HG03432 (cell line): Measurements from ENCODE around the gene SMPD1.
"Not testable (repeated sequence)": the region's sequence is repeated elsewhere in the genome, so short reads cannot be mapped to it uniquely, and the experiment has no call there.

Experiments used
- ATAC-seq: cut with Tn5 transposase; IDR thresholded peaks from one replicate; pipeline ENCODE4 v1.9.1; 2021; ENCODE audit warnings: mild to moderate bottlenecking, moderate library complexity; ENCODE audit not compliant: unreplicated experiment

The SMPD1 gene

DNA sequence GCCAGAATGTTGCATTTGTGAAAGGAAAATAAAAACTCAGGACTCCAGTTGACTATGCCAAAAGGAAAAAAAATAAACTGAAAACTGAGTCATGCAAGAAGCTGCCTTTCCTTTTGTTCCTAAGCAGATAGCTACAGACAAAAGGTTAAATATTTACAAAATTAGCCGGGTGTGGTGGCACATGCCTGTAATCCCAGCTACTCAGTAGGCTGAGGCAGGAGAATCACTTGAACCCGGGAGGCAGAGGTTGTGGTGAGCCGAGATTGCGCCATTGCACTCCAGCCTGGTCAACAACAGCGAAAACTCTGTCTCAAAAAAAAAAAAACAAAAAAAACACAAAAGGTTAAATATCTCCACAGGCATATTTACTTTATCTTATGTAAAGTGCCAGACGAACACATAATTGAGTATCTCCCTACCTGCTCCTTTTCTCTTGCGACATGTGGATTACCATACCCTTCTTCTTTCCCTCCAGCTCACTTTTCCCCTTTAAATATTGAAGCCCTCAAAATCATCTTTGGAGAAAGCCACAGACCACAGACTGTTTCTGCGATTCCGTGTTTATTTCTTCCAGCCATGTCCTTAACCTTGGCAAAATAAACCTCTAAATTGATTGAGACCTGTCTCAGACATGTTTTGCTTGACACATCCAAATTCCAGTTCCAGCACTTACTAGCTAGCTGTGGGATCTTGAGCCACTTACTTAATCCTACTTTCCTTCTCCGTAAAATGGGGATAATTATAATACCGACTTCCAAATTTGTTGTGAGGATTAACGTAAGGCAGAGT is 2.3 kb upstream of the SMPD1 start:
- no peak for ATAC-seq

GRCh38 chr11:6388748-6389147 is 1.5 kb upstream of the SMPD1 start:
- no peak for ATAC-seq

- ATAC-seq = no peak
Observed at GRCh38 chr11:6390718-6391469, 620 bp downstream of the SMPD1 start.

- ATAC-seq = no peak
Observed at GRCh38 chr11:6391537-6392134, 1.4 kb downstream of the SMPD1 start.

DNA sequence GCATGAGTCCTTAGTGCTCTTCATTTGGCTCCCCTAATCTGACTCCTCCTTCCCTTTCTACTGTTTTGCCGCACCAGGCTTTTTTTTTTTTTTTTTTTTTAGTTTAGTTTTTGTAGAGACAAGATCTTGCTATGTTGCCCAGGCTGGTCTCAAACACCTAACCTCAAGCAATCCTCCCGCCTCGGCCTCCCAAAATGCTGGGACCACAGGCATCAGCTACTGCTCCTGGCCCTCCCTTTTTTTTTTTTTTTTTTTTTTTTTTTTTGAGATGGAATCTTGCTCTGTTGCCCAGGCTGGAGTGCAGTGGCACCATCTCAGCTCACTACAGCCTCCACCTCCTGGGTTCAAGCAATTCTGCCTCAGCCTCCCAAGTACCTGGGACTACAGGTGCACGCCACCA is 2.0 kb downstream of the SMPD1 start:
- ATAC-seq = not testable (repeated sequence)

DNA sequence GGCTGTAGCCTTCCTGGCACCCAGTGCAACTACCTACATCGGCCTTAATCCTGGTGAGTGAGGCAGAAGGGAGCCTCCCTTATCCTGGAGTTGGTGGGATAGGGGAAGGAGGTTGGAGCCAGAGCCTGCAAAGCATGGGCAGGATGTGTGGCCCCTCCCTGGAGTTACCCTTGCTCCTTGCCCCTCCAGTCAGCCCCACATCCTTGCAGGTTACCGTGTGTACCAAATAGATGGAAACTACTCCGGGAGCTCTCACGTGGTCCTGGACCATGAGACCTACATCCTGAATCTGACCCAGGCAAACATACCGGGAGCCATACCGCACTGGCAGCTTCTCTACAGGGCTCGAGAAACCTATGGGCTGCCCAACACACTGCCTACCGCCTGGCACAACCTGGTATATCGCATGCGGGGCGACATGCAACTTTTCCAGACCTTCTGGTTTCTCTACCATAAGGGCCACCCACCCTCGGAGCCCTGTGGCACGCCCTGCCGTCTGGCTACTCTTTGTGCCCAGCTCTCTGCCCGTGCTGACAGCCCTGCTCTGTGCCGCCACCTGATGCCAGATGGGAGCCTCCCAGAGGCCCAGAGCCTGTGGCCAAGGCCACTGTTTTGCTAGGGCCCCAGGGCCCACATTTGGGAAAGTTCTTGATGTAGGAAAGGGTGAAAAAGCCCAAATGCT is 3.9 kb downstream of the SMPD1 start:
- ATAC-seq = no peak

GRCh38 chr11:6395470-6396060 is 5.3 kb downstream of the SMPD1 start:
- ATAC-seq = no peak

DNA sequence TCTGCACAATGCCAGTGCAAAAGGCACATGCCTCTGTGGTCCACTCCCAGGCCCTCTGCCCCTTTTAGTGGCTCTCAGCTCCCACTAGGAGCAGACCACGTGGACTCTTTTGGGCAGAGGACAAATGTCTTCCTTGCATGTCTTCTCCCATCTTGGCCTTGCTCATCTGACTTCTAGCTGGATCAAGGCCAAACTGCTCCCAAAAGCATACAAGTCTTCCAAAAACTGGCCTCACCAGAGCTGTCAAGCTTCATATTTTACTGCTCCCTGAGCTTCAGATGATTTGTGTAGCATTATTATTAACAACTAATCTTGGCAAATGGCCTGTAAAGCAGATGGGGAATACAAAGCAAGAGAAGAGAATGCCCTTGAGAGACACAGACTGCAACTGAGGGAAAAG is 6.9 kb downstream of the SMPD1 start:
- ATAC-seq = no peak

GRCh38 chr11:6397636-6398035 is 7.4 kb downstream of the SMPD1 start:
- ATAC-seq = no peak

DNA sequence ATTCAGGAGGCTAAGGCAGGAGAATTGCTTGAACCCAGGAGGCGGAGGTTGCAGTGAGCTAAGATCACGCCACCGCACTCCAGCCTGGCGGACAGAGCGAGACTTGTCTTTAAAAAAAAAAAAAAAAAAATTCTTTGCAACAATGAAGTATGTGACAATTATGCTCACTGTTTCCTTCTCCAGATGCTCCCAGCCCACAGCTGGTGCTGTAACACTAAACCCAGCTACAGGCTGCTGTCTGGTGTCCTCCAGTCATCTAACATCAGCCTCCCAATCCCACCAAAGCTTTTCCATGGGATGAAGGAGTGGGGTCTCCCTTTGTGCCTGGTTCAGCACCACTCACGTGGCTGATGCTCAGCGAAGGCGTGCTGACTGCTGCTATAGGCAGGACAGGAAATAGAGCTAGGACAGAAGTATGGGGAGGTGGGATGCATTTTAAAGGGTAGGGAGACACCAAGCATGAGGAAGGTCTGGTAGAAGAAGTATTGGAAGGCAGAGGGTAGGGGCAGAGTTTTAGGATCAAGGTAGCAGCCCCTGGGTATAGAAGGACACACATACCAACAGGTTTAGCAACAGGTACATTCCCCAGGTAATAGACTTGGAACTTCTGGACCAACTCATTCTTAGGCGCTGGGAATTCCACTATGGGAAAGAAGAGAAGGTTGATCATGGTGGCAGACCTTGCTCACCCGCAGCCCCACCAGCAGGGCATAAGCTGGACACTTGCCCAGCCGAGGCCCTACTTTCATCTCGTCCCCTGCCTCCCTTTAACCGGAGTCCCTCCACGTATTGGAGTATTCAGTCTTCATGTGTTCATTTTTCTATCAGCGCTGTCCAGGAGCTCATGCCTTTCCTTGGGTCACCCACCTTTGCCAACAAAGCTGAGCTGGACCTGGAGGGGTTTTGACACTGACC is 10.4 kb downstream of the SMPD1 start:
- no peak for ATAC-seq

- ATAC-seq = no peak
Observed at GRCh38 chr11:6401464-6401863, 11.2 kb downstream of the SMPD1 start.

DNA sequence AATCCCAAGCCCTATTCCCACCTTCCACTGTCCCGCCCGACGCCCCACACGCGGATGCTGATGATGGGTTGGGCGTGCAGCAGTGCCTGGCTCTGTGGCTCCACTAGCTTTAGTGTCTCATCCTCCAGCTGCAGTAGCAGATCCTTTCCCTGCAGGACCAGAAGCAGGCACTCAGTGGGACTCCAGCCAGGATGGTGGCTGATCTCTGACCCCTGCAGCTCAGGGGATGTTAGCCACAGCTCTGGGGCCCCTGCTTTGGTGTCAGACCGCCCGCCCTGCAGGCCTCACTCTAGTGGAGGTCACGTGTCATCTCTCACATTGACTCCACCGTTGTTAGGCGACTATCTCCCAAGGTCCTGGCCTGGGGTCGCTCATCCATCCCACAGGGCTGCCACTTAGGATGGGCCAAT is 11.8 kb downstream of the SMPD1 start:
- peak; percentile 33 for ATAC-seq

GRCh38 chr11:6402561-6402981 is 12.3 kb downstream of the SMPD1 start:
- peak; percentile 97 for ATAC-seq

GRCh38 chr11:6403539-6403938 is 13.3 kb downstream of the SMPD1 start:
- ATAC-seq = no peak

- ATAC-seq = no peak
Observed at GRCh38 chr11:6404342-6405051, 14.2 kb downstream of the SMPD1 start.

- ATAC-seq = no peak
Observed at GRCh38 chr11:6405052-6405667, 14.9 kb downstream of the SMPD1 start.

GRCh38 chr11:6405846-6406245 is 15.6 kb downstream of the SMPD1 start:
- ATAC-seq = no peak

DNA sequence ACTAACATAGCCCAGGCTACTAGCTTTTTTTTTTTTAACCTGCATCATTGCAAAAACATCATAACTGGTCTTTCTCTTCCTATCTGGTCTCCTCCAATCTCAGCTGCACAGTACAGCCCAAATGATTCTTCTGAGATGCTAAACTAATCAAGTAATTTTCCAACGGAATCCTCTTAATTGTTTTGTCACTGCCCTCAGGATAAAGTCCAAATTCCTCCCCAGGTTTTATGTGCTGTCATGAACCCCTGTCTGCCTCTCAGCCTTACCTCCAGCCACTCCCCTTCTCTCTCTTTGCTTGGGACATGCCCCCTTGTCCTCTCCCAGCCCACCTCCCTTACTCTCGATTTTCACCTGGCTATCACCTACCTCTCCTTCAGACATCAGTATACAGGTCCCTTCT is 16.1 kb downstream of the SMPD1 start:
- no peak for ATAC-seq
